TTC549 (cell line): ENCODE measurements around the gene FJX1.
"Not testable (repeated sequence)": the region's sequence is repeated elsewhere in the genome, so short reads cannot be mapped to it uniquely, and the experiment has no call there.

Source experiments
- FAIRE-seq: peaks from 2 replicates; lab custom pipeline; 2012; peaks lifted over from hg19 to GRCh38; lab: Jason Lieb, UNC

Gene FJX1

DNA sequence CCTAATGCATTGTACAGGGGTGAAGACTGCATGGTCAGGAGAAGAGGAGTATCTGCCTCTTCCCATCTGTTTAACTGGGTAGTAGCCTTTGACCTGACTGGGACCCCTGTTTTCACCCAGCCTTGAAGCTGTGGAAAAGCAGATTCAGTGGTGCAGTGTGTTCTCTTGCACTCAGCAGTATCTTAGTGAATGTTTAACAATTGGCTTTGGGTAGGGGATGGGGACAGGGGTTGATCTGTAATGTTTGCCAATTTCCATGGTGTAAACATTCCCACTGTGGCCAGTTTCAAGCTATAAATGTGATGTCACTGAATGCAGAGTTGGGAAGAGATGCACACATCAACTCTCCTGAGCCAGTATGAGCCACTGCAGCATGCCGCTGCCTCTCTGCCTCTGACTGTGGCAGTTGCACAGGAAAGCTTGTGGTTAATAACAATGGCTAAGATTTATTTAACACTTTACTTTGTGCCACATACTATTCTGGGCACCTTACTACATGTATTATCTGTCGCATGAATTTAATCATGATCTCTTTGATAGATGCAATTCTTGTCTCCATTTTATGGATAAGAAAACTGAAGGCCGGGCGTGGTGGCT, 15.7 kb downstream of the FJX1 start:
- no peak for FAIRE-seq

DNA sequence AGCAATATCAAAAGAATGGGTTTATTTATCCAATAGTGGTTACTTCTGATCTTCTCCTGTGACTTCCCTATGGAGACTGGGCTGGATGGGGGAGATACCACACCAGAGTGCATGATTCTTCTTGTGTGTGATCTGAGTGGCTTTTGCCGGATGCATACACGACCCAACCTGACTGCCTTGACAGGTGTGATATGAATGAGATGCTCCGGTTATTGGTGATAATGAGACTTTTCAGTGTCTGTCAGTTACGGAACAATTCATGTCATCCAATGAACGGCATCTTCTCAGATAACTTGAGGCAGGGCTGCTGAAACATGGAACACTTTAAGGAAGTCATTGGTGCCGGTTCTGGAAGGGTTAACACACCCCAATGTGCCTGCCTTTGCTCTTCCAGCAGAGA, 17.7 kb downstream of the FJX1 start:
- no peak for FAIRE-seq

DNA sequence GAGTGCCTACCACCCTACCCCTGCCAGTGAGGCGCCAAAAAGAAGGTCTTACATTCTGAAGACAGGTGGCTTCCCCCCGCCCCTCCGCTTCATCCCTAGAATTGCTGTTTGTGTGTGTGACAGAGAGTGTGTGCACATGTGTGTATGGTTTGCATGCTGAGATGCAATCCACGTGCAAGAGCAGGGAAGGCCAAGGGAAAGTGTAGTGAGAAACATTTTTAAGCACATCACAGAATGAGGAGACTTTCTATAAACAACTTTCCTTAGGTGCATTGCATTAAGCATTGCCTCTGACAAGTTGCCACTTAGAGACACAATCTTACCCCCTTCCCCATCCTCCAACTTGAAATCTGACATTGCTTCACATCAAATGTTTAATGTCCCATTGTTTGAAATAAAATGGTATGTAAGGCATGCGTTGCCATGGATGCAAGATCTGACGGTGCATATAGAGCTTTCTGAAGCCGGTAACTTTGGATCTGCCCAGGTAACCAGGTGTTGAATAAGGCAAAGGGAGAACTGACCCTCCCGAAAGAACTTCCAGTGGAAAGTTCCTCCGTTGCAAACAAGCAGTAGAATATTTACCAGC, 21.4 kb downstream of the FJX1 start:
- FAIRE-seq: no peak

DNA sequence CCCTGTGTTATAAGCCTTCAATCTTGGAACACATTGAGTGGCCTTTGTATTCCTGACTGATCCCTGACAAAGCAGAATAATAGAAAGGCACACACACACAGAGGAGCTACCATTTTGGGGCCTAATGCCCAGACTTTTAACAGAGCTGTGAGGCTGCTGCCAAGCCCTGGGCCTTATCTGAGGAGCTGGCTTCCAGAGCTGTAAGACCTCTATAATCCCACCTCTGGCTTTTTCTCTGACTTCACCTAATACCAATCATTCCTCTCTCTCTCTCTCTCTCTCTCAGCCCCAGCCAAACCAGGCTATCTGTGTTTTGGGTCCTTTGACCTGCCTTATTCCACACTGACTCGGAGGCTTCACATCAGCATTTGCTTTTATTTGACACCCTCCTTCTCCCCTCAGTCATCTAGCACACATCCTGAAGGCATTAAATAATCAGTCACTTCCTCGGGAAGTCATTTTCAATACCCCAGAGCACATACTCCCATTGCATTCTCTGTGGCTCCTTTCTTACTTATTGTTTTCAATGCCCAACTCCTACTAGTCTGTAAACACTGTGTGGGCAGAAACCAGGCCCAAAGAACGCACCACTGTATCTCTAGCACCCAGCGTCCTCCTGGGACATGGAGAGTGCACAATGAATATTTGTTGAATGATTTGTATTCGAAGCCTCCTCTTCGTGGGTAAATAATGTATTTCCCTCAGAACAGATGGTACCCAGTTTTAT, 23.1 kb downstream of the FJX1 start:
- no peak for FAIRE-seq

DNA sequence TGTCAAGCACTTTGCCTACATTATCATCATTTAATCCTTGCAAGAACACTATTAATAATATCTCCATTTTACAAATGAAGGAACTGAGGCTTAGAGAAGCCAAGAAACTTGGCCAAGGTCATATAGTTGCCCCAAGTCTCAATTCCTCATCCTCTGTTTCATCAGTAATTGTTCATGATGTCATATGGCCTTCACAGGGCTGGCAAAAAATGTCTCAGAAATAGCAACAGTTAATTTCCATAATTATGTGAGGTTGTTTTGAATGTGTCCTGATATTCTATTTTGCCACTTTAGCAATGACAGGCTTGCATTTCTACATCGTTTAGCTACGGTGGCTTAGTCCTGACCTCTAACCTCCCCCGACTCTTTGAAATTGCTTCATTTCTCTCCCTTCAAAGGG, 23.7 kb downstream of the FJX1 start:
- FAIRE-seq: no peak

DNA sequence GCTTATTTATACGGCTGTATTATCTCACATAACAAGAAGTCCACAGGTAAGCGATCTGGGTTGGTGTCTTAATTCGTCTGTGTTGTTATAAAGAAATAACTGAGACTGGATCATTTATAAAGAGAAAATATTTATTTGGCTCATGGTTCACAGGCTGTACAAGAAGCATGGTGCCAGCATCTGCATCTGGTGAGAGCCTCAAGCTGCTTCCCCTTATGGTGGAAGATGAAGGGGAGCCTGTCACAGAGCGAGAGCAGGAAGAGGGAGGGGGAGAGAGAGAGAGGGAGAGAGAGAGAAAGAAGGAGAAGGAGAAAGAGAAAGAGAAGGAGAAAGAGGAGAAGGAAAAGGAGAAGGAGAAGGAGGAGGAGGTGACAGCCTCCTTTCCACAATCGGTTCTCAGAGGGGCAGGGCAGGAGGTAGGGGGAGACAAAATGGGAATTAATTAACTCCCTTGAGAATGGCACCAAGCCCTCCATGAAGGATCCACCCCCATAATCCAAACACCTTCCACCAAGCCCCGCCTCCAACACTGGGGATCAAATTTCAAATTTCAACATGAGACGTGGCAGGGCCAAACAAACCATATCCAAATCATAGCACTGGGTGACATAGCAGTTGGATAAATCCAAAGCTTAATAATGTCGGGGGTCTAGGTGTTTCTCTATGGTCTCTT, 29.3 kb downstream of the FJX1 start:
- no peak for FAIRE-seq

DNA sequence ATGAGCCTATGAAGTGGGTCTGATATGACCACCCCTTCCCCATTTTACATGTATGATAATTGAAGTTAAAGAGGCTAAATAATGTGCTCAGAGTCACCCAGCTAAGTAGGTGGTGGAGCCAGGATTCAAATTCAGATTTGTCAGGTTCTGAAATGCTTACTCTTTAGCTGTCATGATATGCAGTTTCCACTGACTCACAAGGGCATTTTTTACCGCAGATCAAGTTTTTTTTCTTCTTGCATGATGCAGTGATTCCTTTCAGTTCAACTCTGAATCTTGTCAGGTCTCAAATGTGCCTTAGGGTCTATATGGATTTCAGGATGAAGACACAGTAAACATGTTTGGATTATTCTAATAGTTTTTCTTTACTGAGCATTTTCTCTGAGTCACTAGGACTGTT, 31.7 kb downstream of the FJX1 start:
- FAIRE-seq: no peak

DNA sequence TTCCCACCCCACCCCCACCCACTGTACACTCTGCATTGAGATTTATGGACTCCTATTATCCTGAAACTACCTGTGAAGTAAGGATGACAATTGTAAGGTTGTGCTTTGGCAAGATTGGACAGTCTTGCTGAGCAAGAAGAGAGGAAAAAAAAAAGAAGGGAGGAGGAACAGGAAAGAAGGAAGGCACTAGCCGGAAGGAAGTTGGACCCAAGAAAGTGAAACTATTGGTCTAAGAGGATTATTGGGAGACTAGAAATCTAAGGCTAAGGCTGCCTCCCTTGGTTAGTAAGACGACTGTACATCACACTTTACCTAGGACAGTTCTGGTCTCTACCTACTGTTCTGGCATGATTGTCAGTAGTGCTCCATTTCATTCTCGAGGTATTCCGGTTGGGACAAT, 32.2 kb downstream of the FJX1 start:
- FAIRE-seq: no peak

DNA sequence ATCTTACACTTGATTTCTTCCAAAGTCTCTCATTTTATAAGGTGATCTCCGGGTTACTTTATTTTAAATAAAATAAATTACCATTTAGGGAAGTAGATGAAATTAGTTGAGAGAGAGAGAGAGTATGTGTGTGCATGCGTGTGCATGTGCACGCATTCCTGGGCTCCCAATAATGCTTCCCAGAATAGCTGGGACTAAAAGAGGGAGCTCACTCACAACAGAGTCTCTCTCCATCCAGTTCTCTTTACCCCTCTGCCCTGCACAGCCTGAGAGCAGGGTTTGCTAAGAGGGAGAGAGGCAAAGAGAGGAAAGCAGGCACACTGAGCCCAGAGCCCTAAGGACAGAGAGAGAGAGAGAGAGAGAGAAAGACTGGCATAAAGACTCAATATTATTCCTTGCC, 33.0 kb downstream of the FJX1 start:
- no peak for FAIRE-seq

DNA sequence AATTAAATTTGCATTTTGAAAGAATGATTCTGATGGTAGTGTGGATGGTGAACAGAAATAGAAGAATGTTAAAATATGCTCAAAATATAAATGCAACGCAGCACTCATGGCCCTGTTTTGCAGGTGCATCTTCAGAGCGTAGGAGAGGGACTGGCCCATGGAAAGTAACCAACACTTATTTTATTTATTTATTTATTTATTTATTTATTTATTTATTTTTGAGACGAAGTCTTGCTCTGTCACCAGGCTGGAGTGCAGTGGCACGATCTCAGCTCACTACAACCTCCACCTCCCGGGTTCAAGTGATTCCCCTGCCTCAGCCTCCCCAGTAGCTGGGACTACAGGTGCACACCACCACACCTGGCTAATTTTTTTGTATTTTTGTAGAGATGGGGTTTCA, 34.5 kb downstream of the FJX1 start:
- FAIRE-seq: not testable (repeated sequence)

DNA sequence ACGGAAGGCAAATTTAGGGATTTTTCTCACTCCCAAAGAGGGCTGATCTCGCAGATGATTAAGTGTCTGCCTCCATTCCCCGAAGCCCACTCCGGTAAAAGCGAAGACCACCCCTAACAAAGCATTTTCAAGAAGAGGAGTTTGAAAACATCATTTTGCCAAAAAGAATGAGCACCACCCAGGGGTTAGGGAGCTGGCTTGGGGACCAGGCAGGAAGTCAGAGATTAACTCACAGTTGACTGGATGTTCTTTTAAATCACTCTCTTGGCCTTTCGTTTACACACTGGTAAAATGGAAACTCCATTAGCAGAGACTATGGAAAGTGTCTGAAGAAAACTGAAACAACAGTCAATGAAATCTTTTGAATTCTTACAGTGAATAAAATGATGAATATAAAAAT, 36.5 kb downstream of the FJX1 start:
- no peak for FAIRE-seq

DNA sequence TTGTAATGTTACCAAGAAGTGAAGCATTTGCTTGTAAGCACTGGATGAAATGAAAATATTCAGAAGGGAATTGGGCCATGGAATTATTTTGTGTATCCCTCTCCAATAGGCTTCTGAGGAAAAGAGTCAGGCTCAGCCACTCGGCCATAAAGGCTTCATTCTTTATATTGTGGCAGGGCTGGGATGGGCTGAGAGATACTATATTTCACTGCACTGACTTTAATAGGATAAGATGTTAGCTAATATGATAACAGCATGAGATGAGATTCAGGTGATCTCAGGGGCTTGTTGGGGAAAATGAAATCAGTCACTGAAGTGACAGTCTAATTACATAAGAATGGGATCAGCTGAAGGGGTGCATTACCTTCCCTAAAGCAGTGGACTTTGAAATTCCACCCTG, 37.0 kb downstream of the FJX1 start:
- FAIRE-seq: no peak

DNA sequence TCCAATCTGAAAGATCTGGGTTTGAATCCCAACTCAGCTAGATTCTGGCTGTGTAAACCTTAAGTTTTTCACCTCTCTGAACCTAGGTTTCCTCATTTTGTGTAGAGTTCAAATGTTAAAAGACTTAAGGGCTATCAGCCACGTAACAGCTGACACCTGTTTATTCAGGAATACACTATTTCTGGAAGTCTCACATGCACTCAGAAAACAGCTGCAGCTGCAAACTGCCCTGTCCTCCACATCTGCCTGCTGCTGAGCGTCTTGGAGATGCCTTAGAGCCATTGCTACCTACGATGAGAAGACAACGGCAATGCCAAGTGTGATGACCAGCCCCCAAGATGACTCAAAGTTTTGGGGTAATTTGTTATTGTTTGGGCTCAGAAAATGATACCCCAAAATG, 37.6 kb downstream of the FJX1 start:
- no peak for FAIRE-seq

DNA sequence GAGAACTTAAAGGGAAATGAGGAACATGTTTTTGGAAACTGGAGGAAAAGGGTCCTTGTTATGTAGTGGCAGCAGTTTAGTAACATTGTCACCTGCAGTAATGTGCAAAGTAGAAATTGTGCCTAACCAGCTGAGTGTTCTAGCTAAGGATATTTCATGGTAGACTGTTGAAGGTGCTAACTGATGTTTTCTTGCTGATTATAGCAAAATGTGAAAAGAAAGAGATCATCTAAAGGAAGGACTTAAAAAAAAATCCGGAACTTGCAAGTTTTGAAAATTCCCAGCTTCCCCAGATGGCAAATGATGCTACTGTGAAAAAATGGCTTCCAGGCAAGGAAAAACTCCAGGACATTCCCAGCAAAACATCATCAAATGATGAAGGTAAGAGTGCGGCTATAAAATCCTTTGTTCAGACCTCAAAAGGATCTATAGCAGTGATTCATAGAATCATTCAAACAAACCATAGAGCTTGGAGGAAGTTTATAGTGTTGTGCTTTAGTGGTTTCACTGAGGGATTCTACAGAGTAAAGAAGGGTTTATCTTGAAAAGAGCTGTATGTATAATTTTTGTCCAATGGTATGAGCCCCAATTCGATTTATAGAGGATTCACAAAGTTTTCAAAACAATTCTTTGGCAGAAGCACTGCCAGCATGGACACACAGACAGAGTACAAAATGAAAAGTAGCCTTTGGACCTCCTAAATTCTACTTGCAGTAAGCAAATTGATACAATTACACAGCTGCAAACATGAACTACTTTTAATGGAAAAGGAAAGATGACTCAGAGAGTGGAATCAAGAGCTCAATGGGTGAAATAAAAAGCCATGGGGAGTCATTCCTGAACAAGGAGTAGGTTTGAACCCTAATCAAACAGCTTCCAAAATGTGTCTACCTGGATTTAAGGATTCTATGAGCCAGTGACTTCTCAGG, 40.0 kb downstream of the FJX1 start:
- no peak for FAIRE-seq

DNA sequence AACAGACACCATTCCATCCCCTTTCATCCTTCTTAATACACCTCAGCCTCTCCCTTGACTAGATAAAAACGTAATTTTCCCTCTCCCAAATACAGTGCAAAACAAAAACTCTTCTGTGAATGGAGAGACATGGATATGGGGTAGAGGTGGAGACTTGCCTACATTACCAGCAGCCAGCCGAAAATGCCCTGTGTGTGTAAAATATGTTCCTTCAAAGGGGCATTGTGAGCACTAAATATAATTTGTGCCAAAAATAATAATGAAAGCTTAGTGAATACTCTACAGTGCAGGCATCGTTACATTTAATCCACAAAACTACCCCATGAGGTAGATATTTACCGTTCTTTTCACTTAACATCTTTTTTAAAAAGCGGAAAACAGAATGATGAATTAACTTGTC, 43.3 kb downstream of the FJX1 start:
- no peak for FAIRE-seq

DNA sequence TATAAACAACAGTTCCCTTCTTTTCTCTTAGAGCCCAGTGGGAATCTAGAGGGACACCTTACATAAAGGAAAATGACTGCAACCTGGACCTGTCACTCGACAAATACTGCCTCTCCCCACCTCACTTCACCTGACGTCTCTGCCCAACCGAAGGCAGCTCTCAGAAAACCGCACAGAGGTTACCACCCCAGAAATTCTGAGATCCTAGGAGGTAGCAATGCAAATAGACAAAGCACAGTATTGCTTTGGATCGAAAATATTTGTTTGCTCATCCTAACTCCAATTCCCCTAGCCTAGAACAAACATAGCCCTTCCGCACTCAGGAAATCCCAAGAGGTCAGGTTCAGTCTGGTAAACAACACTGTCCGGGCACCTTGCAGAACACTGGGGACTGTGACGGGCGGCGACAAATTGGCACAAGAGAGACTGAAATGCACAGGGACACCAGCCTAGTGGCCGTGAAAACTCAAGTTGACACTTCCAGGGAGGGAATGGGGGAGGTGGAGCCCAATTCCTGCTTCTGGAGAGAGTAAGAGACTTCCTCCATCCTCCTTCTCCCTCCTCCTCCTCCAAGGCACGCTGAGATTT, 43.9 kb downstream of the FJX1 start:
- no peak for FAIRE-seq

DNA sequence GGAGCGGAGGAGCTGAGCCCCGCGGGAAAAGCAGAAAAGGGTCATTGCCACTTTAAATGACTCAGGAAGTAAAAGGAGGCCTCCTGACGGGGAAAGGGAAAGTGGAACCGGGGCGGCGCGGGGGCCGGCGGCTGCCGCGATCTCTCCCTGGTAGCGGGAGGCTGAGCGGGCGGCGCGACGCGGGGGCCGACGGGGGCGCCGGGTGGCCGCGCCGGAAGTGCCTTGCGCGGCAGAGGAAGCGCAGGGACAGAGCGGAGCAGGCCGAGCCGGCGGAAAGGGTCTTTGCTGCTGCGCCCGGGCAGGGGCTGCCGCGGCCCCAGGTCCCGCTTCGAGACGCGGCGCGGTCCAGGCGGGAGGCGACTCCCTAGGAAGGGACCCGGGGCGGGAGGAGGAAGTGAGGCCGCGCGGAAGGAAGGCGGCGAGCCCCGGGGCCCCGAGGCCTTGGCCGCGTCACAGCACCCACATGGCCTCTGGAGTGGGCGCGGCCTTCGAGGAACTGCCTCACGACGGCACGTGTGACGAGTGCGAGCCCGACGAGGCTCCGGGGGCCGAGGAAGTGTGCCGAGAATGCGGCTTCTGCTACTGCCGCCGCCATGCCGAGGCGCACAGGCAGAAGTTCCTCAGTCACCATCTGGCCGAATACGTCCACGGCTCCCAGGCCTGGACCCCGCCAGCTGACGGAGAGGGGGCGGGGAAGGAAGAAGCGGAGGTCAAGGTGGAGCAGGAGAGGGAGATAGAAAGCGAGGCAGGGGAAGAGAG, 44.6 kb downstream of the FJX1 start, which contains the start of gene TRIM44:
TRIM44 (plus strand) TSS at position 127 of the 759 bp plus-strand sequence; CDS start at position 464, 337 bp downstream.
- no peak for FAIRE-seq

DNA sequence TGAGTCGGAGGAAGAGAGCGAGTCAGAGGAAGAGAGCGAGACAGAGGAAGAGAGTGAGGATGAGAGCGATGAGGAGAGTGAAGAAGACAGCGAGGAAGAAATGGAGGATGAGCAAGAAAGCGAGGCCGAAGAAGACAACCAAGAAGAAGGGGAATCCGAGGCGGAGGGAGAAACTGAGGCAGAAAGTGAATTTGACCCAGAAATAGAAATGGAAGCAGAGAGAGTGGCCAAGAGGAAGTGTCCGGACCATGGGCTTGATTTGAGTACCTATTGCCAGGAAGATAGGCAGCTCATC, 45.1 kb downstream of the FJX1 start:
- no peak for FAIRE-seq

DNA sequence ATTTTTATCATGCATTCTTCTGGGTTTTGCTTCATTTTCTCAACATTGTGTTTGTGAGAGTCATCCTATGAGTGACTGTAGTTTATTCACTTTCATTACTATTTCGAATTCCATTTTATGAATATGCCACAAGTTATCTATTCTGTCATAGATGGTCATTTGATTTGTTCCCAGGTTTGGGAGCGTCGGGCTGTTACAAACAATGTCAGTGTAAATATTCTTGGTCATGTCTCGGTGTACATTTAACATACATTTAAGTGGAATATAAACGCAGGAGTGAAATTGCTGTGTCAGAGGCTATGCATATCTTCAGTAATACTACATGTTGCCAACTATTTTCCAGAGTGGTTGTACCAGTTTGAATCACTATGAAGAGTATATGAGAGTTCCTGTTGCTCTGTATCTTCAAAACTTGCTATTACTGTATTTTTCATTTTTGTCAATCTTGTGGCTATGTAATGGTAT, 46.7 kb downstream of the FJX1 start:
- FAIRE-seq: no peak

DNA sequence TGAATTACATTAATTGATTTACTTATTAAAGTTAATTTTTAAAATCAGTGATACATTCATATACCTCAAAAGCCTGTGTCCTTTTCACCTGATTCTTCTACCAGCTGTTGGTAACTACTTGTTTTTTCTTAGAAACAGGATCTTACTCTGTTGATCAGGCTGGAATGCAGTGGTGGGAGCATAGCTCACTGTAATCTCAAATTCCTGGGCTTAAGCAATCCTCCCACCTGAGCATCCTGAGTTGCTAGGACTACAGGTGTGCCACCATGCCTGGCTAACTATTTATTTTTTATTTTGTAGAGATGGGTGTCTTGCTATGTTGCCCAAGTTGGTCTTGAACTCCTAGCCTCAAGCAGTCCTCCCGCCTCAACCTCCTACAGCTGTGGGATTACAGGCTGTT, 49.0 kb downstream of the FJX1 start:
- FAIRE-seq: no peak

DNA sequence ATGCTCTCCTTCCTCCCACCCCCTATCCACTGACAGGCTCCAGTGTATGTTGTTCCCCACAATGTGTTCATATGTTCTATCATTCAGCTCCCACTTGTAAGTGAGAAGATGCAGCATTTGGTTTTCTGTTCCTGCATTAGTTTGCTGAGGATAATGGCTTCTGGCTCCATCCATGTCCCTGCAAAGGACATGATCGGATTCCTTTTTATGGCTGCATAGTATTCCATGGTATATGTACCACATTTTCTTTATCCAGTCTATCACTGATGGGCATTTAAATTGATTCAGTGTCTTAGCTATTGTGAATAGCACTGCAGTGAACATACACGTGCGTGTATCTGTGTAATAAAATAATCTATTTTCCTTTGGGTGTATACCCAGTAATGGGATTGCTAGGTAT, 50.1 kb downstream of the FJX1 start:
- not testable (repeated sequence) for FAIRE-seq
